HG03575 (cell line): ENCODE measurements around the gene CASZ1.

Source experiments
- ATAC-seq: cut with Tn5 transposase; IDR thresholded peaks from one replicate; pipeline ENCODE4 v1.9.1; 2021; ENCODE audit not compliant: unreplicated experiment, insufficient number of reproducible peaks, low FRiP score; ENCODE audit errors: extremely low read depth

Gene CASZ1

GRCh38 chr1:10781137-10781536, 15.3 kb downstream of the CASZ1 start:
- no peak for ATAC-seq

GRCh38 chr1:10779841-10780240, 16.6 kb downstream of the CASZ1 start:
- ATAC-seq = no peak

GRCh38 chr1:10779201-10779600, 17.2 kb downstream of the CASZ1 start:
- ATAC-seq = no peak

- ATAC-seq = no peak
Measured at GRCh38 chr1:10778640-10779039, 17.8 kb downstream of the CASZ1 start.

- no peak for ATAC-seq
Measured at GRCh38 chr1:10777749-10778574, 18.5 kb downstream of the CASZ1 start.

GRCh38 chr1:10776190-10776905, 20.1 kb downstream of the CASZ1 start:
- ATAC-seq = no peak

- ATAC-seq = no peak
Measured at GRCh38 chr1:10775763-10776162, 20.7 kb downstream of the CASZ1 start.

- ATAC-seq = no peak
Measured at GRCh38 chr1:10774615-10775310, 21.7 kb downstream of the CASZ1 start.

GRCh38 chr1:10773851-10774614, 22.4 kb downstream of the CASZ1 start:
- ATAC-seq = no peak

- no peak for ATAC-seq
Measured at GRCh38 chr1:10773376-10773775, 23.1 kb downstream of the CASZ1 start.

- ATAC-seq = no peak
Measured at GRCh38 chr1:10772711-10773110, 23.7 kb downstream of the CASZ1 start.

- ATAC-seq = no peak
Measured at GRCh38 chr1:10771789-10772188, 24.7 kb downstream of the CASZ1 start.

- no peak for ATAC-seq
Measured at GRCh38 chr1:10768552-10768951, 27.9 kb downstream of the CASZ1 start.

GRCh38 chr1:10767282-10767681, 29.2 kb downstream of the CASZ1 start:
- ATAC-seq = no peak

- ATAC-seq = no peak
Measured at GRCh38 chr1:10765734-10766478, 30.5 kb downstream of the CASZ1 start.

GRCh38 chr1:10765304-10765703, 31.1 kb downstream of the CASZ1 start:
- no peak for ATAC-seq

GRCh38 chr1:10764296-10764798, 32.1 kb downstream of the CASZ1 start:
- no peak for ATAC-seq

GRCh38 chr1:10762875-10763274, 33.6 kb downstream of the CASZ1 start:
- no peak for ATAC-seq
